GM12874 (cell line): ENCODE measurements around the gene FBXO9.

Experiments
- CTCF ChIP-seq: IDR thresholded peaks from 2 replicates; pipeline ENCODE4 v1.5.1; 2011; ENCODE audit warnings: low read depth, mild to moderate bottlenecking, control low read depth, low read length, moderate library complexity; ENCODE audit not compliant: insufficient read depth

The FBXO9 gene

GRCh38 chr6:53065266-53066076, at the start of gene FBXO9:
FBXO9 (plus strand) TSS chr6:53065404; CDS start chr6:53065790, 386 bp downstream.
- TF ChIP-seq CTCF, result no peak

- TF ChIP-seq CTCF, result no peak
Measured at GRCh38 chr6:53015486-53015885, 49.7 kb upstream of the FBXO9 start.

GRCh38 chr6:53018446-53018845, 46.8 kb upstream of the FBXO9 start:
- TF ChIP-seq CTCF, result no peak

GRCh38 chr6:53020005-53020744, 45.0 kb upstream of the FBXO9 start:
- TF ChIP-seq CTCF, result no peak

- no peak for TF ChIP-seq CTCF
Measured at GRCh38 chr6:53023323-53023722, 41.9 kb upstream of the FBXO9 start.

GRCh38 chr6:53026526-53026925, 38.7 kb upstream of the FBXO9 start:
- no peak for TF ChIP-seq CTCF

GRCh38 chr6:53027131-53027718, 38.0 kb upstream of the FBXO9 start:
- TF ChIP-seq CTCF, result no peak
